Vagina (tissue), 2 donors: Measurements from ENCODE around the gene NETO1. TPM values are rescaled to one million over a fixed set of nuclear protein-coding genes. Genes with fewer than 3 reads are reported as not detected.

Source experiments
- DNase-seq, 2 donors: peaks; one replicate each; pipeline ENCODE4 v3.0.0-alpha.2; 2017; ENCODE audit errors: extremely low spot score in 2 of 2
- H3K27ac ChIP-seq: fragments of 200-600 bp; sonication (generic); one replicate; pipeline ENCODE4 v1.5.1; 2019
- H3K27me3 ChIP-seq: fragments of 200-600 bp; sonication (generic); one replicate; pipeline ENCODE4 v1.5.1; 2019
- H3K36me3 ChIP-seq, 2 donors: fragments of 200-600 bp; sonication (generic); one replicate each; pipeline ENCODE4 v1.5.1; 2017 to 2019
- H3K4me1 ChIP-seq: fragments of 200-600 bp; sonication (generic); one replicate; pipeline ENCODE4 v1.5.1; 2019
- H3K4me3 ChIP-seq, 2 donors: fragments of 200-600 bp; sonication (generic); 1 replicate in 1 of 2; 2 replicates in 1 of 2; pipeline ENCODE4 v1.5.1; 2016 to 2019
- H3K9me3 ChIP-seq: fragments of 200-600 bp; sonication (generic); one replicate; pipeline ENCODE4 v1.5.1; 2019
- POLR2A ChIP-seq, 2 donors: fragments of 450-650 bp; IDR thresholded peaks; one replicate each; pipeline ENCODE4 v1.6.1; 2017; ENCODE audit warnings: antibody characterized with exemption in 2 of 2, mild to moderate bottlenecking in 2 of 2, moderate library complexity in 2 of 2
- POLR2AphosphoS5 ChIP-seq, 2 donors: sonication (generic); formaldehyde crosslinking; IDR thresholded peaks; one replicate each; pipeline ENCODE4 v1.9.0; 2017; ENCODE audit warnings: antibody characterized with exemption in 2 of 2, mild to moderate bottlenecking in 2 of 2, low read depth in 1 of 2; ENCODE audit not compliant: insufficient read depth in 1 of 2
- intact Hi-C: fragments of 100-400 bp; cut with DNase I; formaldehyde crosslinking; loops from one replicate; pipeline ENCODE4 v1.15.1; 2023
- total RNA-seq: library from RNA; depleted of rRNA; stranded (reverse); fragments of >200 nt; gene quantifications from one replicate; pipeline ENCODE4 v1.2.3, GENCODE V29; 2016
- TF ChIP-seq, protein P1 (sequence below), 3 experiments: fragments of 450-650 bp in 2 of 3; fragments of 200-600 bp in 1 of 3; sonication (generic) in 1 of 3; IDR thresholded peaks; one replicate each; pipeline ENCODE4 v1.5.1; 2017 to 2019; ENCODE audit warnings: antibody characterized with exemption in 3 of 3, mild to moderate bottlenecking in 2 of 3, moderate library complexity in 2 of 3

The NETO1 gene
- total RNA-seq, 1 donor from 2014 or later = not detected

GRCh38 chr18:72898870-72899269, 31.1 kb upstream of the NETO1 start:
- H3K36me3 ChIP-seq = no peaks in the 10 kb centered on the region
- no peaks in the 10 kb centered on the region for H3K27me3 ChIP-seq
- TF ChIP-seq, protein P1, sequence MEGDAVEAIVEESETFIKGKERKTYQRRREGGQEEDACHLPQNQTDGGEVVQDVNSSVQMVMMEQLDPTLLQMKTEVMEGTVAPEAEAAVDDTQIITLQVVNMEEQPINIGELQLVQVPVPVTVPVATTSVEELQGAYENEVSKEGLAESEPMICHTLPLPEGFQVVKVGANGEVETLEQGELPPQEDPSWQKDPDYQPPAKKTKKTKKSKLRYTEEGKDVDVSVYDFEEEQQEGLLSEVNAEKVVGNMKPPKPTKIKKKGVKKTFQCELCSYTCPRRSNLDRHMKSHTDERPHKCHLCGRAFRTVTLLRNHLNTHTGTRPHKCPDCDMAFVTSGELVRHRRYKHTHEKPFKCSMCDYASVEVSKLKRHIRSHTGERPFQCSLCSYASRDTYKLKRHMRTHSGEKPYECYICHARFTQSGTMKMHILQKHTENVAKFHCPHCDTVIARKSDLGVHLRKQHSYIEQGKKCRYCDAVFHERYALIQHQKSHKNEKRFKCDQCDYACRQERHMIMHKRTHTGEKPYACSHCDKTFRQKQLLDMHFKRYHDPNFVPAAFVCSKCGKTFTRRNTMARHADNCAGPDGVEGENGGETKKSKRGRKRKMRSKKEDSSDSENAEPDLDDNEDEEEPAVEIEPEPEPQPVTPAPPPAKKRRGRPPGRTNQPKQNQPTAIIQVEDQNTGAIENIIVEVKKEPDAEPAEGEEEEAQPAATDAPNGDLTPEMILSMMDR (IDR thresholded peaks at IDR 0.05) = no peak
- TF ChIP-seq POLR2A (IDR thresholded peaks at IDR 0.05) (no peak), POLR2AphosphoS5 (IDR thresholded peaks at IDR 0.05; ENCODE audit: insufficient read depth in 1 of 2, low read depth in 1 of 2) (no peak)
- H3K9me3 ChIP-seq = no peaks in the 10 kb centered on the region
- DNase-seq = no peak
- H3K4me3 ChIP-seq = no peak overlapping the region
- intact Hi-C loops = loop anchor here (10.0 kb wide), 1 partner anchor 56 kb away; no protein-coding TSS in a partner anchor
- H3K27ac ChIP-seq = no peak overlapping the region
- H3K4me1 ChIP-seq = no peaks in the 10 kb centered on the region

DNA sequence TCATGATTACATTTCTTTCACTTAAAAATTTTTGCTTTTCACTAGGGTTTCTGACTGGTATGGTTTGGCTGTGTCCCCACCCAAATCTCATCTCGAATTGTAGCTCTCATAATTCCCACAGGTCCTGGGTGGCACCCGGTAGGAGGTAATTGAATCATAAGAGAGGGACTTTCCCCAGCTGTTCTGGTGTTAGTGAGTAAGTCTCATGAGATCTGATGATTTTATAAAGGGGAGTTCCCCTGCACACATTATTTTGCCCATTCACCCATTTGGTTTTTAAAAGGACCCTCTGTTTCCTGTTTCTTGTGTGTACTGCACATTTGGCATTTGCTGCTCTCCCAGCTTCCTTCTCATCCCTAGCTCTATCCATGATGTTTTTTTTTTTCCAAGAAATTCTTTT, 27.8 kb upstream of the NETO1 start:
- Histone ChIP-seq H3K27ac (no peak overlapping the region), H3K36me3 (no peaks in the 10 kb centered on the region), H3K27me3 (no peaks in the 10 kb centered on the region), H3K9me3 (no peaks in the 10 kb centered on the region), H3K4me3 (no peak overlapping the region), H3K4me1 (no peaks in the 10 kb centered on the region)
- no peak for TF ChIP-seq POLR2A (IDR thresholded peaks at IDR 0.05)
- no peak for TF ChIP-seq POLR2AphosphoS5 (IDR thresholded peaks at IDR 0.05; ENCODE audit: insufficient read depth in 1 of 2, low read depth in 1 of 2)
- TF ChIP-seq, protein P1 (IDR thresholded peaks at IDR 0.05) = no peak
- intact Hi-C loops = loop anchor here (10.0 kb wide), 1 partner anchor 59 kb away; no protein-coding TSS in a partner anchor
- no peak for DNase-seq

- TF ChIP-seq, protein P1 (IDR thresholded peaks at IDR 0.05) = no peak
- TF ChIP-seq POLR2A (IDR thresholded peaks at IDR 0.05) (no peak), POLR2AphosphoS5 (IDR thresholded peaks at IDR 0.05; ENCODE audit: insufficient read depth in 1 of 2, low read depth in 1 of 2) (no peak)
- Histone ChIP-seq H3K27ac (no peak overlapping the region), H3K4me1 (no peaks in the 10 kb centered on the region), H3K4me3 (no peak overlapping the region), H3K9me3 (no peaks in the 10 kb centered on the region), H3K27me3 (no peaks in the 10 kb centered on the region), H3K36me3 (no peaks in the 10 kb centered on the region)
- DNase-seq = no peak
- intact Hi-C loops = no loop called here
Measured at GRCh38 chr18:72878561-72878960, 10.8 kb upstream of the NETO1 start.

- no peaks in the 10 kb centered on the region for H3K4me1 ChIP-seq
- no peak for TF ChIP-seq POLR2AphosphoS5 (IDR thresholded peaks at IDR 0.05; ENCODE audit: insufficient read depth in 1 of 2, low read depth in 1 of 2)
- H3K36me3 ChIP-seq = no peaks in the 10 kb centered on the region
- no peak overlapping the region for H3K27ac ChIP-seq
- H3K27me3 ChIP-seq = no peaks in the 10 kb centered on the region
- intact Hi-C loops = no loop called here
- no peaks in the 10 kb centered on the region for H3K9me3 ChIP-seq
- DNase-seq = no peak
- H3K4me3 ChIP-seq = no peak overlapping the region
Measured at GRCh38 chr18:72878143-72878542, 10.4 kb upstream of the NETO1 start.

DNA sequence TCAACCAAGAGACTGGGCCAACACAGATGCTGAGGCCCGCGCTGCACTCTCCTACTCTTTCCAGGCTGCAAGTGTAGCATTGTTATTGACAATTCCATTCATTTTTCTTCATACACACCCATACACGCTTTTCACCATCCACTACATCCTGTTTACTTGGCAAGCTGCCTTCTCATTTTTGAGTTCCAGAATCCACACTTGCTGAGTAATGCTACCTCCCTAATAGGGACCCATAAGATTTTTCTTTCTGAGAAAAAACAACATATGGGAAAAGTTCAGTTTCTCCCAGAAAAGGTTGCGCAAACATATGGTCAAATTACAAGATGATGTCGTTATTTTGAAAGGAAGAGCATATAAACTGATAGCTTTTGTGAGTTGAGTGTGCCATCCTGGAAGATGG, 3.3 kb upstream of the NETO1 start:
- Histone ChIP-seq H3K27me3 (no peaks in the 10 kb centered on the region), H3K4me3 (no peak overlapping the region), H3K4me1 (peaks cover 22% of the 10 kb centered on the region), H3K9me3 (no peaks in the 10 kb centered on the region), H3K36me3 (no peaks in the 10 kb centered on the region), H3K27ac (no peak overlapping the region)
- intact Hi-C loops = no loop called here
- TF ChIP-seq POLR2AphosphoS5 (IDR thresholded peaks at IDR 0.05; ENCODE audit: insufficient read depth in 1 of 2, low read depth in 1 of 2) = no peak
- no peak for TF ChIP-seq POLR2A (IDR thresholded peaks at IDR 0.05)
- TF ChIP-seq, protein P1 (IDR thresholded peaks at IDR 0.05) = no peak
- DNase-seq = no peak
